GM23248 (cell line): ENCODE data around the gene GDPD3. TPM values are rescaled to one million over a fixed set of nuclear protein-coding genes. Genes with fewer than 3 reads are reported as not detected.

Source experiments
- DNase-seq: peaks from one replicate; pipeline ENCODE4 v3.0.0-alpha.2; 2015
- H2AFZ ChIP-seq: fragments of 200-600 bp; sonication (generic); 2 replicates; pipeline ENCODE4 v1.6.1; 2016; ENCODE audit warnings: antibody characterized with exemption
- H3F3A ChIP-seq: fragments of 200-600 bp; sonication (generic); 2 replicates; pipeline ENCODE4 v1.6.1; 2016; ENCODE audit warnings: mild to moderate bottlenecking, antibody characterized with exemption, mixed run types; ENCODE audit not compliant: insufficient read depth
- H3K27ac ChIP-seq: fragments of 200-600 bp; sonication (generic); 2 replicates; pipeline ENCODE4 v1.5.1; 2016; ENCODE audit warnings: mild to moderate bottlenecking
- H3K27me3 ChIP-seq: fragments of 200-600 bp; sonication (generic); replicated peaks from 2 replicates; pipeline ENCODE4 v1.6.1; 2016; ENCODE audit warnings: mild to moderate bottlenecking; ENCODE audit not compliant: insufficient read depth
- H3K36me3 ChIP-seq: fragments of 200-600 bp; sonication (generic); 2 replicates; pipeline ENCODE4 v1.6.1; 2016; ENCODE audit warnings: low read depth, mild to moderate bottlenecking
- H3K4me1 ChIP-seq: fragments of 200-600 bp; sonication (generic); 2 replicates; pipeline ENCODE4 v1.6.1; 2016; ENCODE audit warnings: mild to moderate bottlenecking; ENCODE audit not compliant: insufficient read depth
- H3K4me2 ChIP-seq: fragments of 200-600 bp; sonication (generic); one replicate; pipeline ENCODE4 v1.6.1; 2016; ENCODE audit warnings: mild to moderate bottlenecking; ENCODE audit not compliant: unreplicated experiment
- H3K4me3 ChIP-seq: fragments of 200-600 bp; sonication (generic); 2 replicates; pipeline ENCODE4 v1.5.1; 2016; ENCODE audit warnings: mild to moderate bottlenecking
- H3K79me2 ChIP-seq: fragments of 200-600 bp; sonication (generic); 2 replicates; pipeline ENCODE4 v1.6.1; 2016; ENCODE audit warnings: mild to moderate bottlenecking; ENCODE audit not compliant: insufficient read depth
- H3K9ac ChIP-seq: fragments of 200-600 bp; sonication (generic); 2 replicates; pipeline ENCODE4 v1.6.1; 2016; ENCODE audit warnings: mild to moderate bottlenecking
- H3K9me2 ChIP-seq: fragments of 200-600 bp; sonication (generic); 2 replicates; pipeline ENCODE4 v1.6.1; 2016; ENCODE audit warnings: mixed run types, mild to moderate bottlenecking, moderate library complexity; ENCODE audit not compliant: insufficient read depth
- H3K9me3 ChIP-seq: fragments of 200-600 bp; sonication (generic); one replicate; pipeline ENCODE4 v1.6.1; 2017; ENCODE audit warnings: low read depth
- H4K20me1 ChIP-seq: fragments of 200-600 bp; sonication (generic); 2 replicates; pipeline ENCODE4 v1.6.0; 2016; ENCODE audit not compliant: insufficient read depth
- EZH2 ChIP-seq: fragments of 200-600 bp; sonication (generic); IDR thresholded peaks from 2 replicates; pipeline ENCODE4 v1.6.1; 2018; ENCODE audit warnings: antibody characterized with exemption, mild to moderate bottlenecking; ENCODE audit not compliant: insufficient read depth, poor library complexity, severe bottlenecking
- EZH2phosphoT487 ChIP-seq: fragments of 200-600 bp; sonication (generic); IDR thresholded peaks from 2 replicates; pipeline ENCODE4 v1.6.1; 2018; ENCODE audit warnings: antibody characterized with exemption, moderate library complexity, mild to moderate bottlenecking, low read depth; ENCODE audit not compliant: insufficient read depth
- WGBS, 2 experiments: methylation state at CpG; one replicate each; pipeline ENCODE4 v1.1.6; 2015 to 2017; ENCODE audit warnings: low lambda C conversion rate in 2 of 2, low coverage in 1 of 2; ENCODE audit errors: missing lambda C conversion rate in 2 of 2; 5-methylcytosine and 5-hydroxymethylcytosine counted together
- in situ Hi-C: fragments of 300-500 bp; cut with MboI; formaldehyde crosslinking; loops from 2 replicates; pipeline ENCODE4 v1.15.0; 2020
- polyA plus RNA-seq: library from polyadenylated mRNA; unstranded; fragments of >200 nt; fragmentation: Nextera tagmentation; extraction: Ambion mirVana; gene quantifications from 2 replicates; pipeline ENCODE4 v1.2.1, GENCODE V29; 2016
- total RNA-seq: library from RNA; depleted of rRNA; stranded (reverse); fragments of >200 nt; shearing (Covaris generic); gene quantifications from 2 replicates; pipeline ENCODE4 v1.2.3, GENCODE V29; 2014

The GDPD3 gene
- total and polyA plus RNA-seq, 2 experiments from 2014 or later = 0.22 to 1.2 TPM

DNA sequence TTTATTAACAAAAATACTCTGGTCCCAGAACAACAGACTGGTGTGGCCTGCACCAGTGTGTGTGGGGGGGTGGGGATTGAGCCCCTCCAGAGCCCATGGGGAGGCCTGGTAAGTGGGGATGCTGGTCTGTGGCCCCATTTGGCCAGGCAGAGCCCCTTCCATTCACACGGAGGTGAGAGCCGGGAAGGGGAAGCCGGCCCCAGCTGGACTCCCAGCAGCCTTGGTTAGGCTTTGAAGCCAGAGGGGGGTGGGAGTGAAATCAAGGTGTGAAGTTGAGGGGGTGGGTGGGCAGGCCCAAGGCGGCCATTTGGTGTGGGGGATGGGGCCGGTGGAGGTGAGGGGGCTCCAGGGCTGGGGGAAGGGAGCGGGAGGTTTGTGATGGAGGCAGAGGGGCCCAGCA is 27.5 kb downstream of the GDPD3 start:
- no peak for TF ChIP-seq EZH2
- no peak for TF ChIP-seq EZH2phosphoT487
- no peak for DNase-seq

GRCh38 chr16:30085247-30085646 is 28.1 kb downstream of the GDPD3 start:
- DNase-seq = no peak
- Histone ChIP-seq H3K9me3 (no peaks in the 10 kb centered on the region), H3K27me3 (no peaks in the 10 kb centered on the region), H3K9ac (peak overlapping the region; percentile 21; the same call in 1 of the 2 replicates), H3K4me1 (peaks cover 8% of the 10 kb centered on the region), H3K9me2 (no peaks in the 10 kb centered on the region), H3F3A (peaks cover 35% of the 10 kb centered on the region), H2AFZ (no peak overlapping the region), H3K36me3 (peaks cover 15% of the 10 kb centered on the region; the same call in 1 of the 2 replicates), H3K4me2 (no peak overlapping the region), H4K20me1 (no peaks in the 10 kb centered on the region), H3K4me3 (no peak overlapping the region), H3K27ac (no peak overlapping the region), H3K79me2 (peaks cover 31% of the 10 kb centered on the region)
- 71 to 73% methylated on average over 3 of the region's 3 CpGs for WGBS, 2 experiments
- TF ChIP-seq EZH2 (no peak), EZH2phosphoT487 (no peak)
- in situ Hi-C loops = no loop called here

More for the DNA sequence above, 27.5 kb downstream of the GDPD3 start:
- Histone ChIP-seq H4K20me1 (no peaks in the 10 kb centered on the region), H3F3A (peaks cover 40% of the 10 kb centered on the region), H3K27ac (no peak overlapping the region), H3K9me2 (no peaks in the 10 kb centered on the region), H3K4me3 (no peak overlapping the region), H3K36me3 (peaks cover 12% of the 10 kb centered on the region; the same call in 1 of the 2 replicates), H3K9ac (0 out of 2 replicates have a peak overlapping the region, but pooled peaks have one; percentile 7), H2AFZ (no peak overlapping the region), H3K4me1 (peaks cover 14% of the 10 kb centered on the region), H3K9me3 (no peaks in the 10 kb centered on the region), H3K79me2 (peaks cover 26% of the 10 kb centered on the region), H3K4me2 (no peak overlapping the region), H3K27me3 (no peaks in the 10 kb centered on the region)
- 80 to 88% methylated on average over 5 to 6 of the region's 6 CpGs for WGBS, 2 experiments
- in situ Hi-C loops = no loop called here

GRCh38 chr16:30084816-30085159 is 28.5 kb downstream of the GDPD3 start:
- Histone ChIP-seq H3K4me1 (peaks cover 5% of the 10 kb centered on the region; the same call in 1 of the 2 replicates), H3K27me3 (no peaks in the 10 kb centered on the region), H4K20me1 (no peaks in the 10 kb centered on the region), H3K27ac (no peak overlapping the region), H3K9me3 (no peaks in the 10 kb centered on the region), H3F3A (peaks cover 31% of the 10 kb centered on the region), H3K79me2 (peaks cover 36% of the 10 kb centered on the region), H3K9ac (peak overlapping the region; percentile 21; the same call in 1 of the 2 replicates), H2AFZ (no peak overlapping the region), H3K9me2 (no peaks in the 10 kb centered on the region), H3K36me3 (peaks cover 15% of the 10 kb centered on the region; the same call in 1 of the 2 replicates), H3K4me3 (no peak overlapping the region), H3K4me2 (no peak overlapping the region)
- TF ChIP-seq EZH2phosphoT487 = no peak
- TF ChIP-seq EZH2 = no peak
- no peak for DNase-seq
- WGBS, 2 experiments = 47 to 52% methylated on average over 8 to 17 of the region's 17 CpGs
- in situ Hi-C loops = no loop called here

GRCh38 chr16:30084096-30084815 is 29.1 kb downstream of the GDPD3 start:
- DNase-seq = no peak
- H3K4me2 ChIP-seq = no peak overlapping the region
- peaks cover 25% of the 10 kb centered on the region for H3F3A ChIP-seq
- peaks cover 15% of the 10 kb centered on the region; the same call in 1 of the 2 replicates for H3K36me3 ChIP-seq
- no peak for TF ChIP-seq EZH2
- no peak for TF ChIP-seq EZH2phosphoT487
- H3K9me3 ChIP-seq = no peaks in the 10 kb centered on the region
- no peaks in the 10 kb centered on the region for H4K20me1 ChIP-seq
- no peak overlapping the region for H3K4me3 ChIP-seq
- no peaks in the 10 kb centered on the region for H3K27me3 ChIP-seq
- in situ Hi-C loops = no loop called here
- no peak overlapping the region for H3K27ac ChIP-seq
- no peaks in the 10 kb centered on the region for H3K4me1 ChIP-seq
- H3K79me2 ChIP-seq = peaks cover 41% of the 10 kb centered on the region
- H2AFZ ChIP-seq = no peak overlapping the region
- 89 to 96% methylated on average over 16 to 18 of the region's 18 CpGs for WGBS, 2 experiments
- H3K9me2 ChIP-seq = no peaks in the 10 kb centered on the region
- H3K9ac ChIP-seq = no peak overlapping the region
